Epidermal melanocyte (primary cell): ENCODE measurements around the gene TXNIP.
"Not testable (repeated sequence)": the region's sequence is repeated elsewhere in the genome, so short reads cannot be mapped to it uniquely, and the experiment has no call there.

Source experiments
- DNase-seq: peaks from one replicate; pipeline ENCODE4 v3.0.0; 2011; ENCODE audit warnings: low spot score; ENCODE audit not compliant: insufficient read length

The TXNIP gene

GRCh38 chr1:145996433-145997015 is at the start of gene TXNIP:
Gene TXNIP, minus strand, starts transcription at chr1:145996579. Its CDS starts 313 bp downstream, at chr1:145996266.
- DNase-seq = peak; percentile 99

GRCh38 chr1:146039844-146040194 is 43.4 kb upstream of the TXNIP start:
- DNase-seq = no peak

- no peak for DNase-seq
Observed at GRCh38 chr1:146036965-146037646, 40.7 kb upstream of the TXNIP start.

- DNase-seq = no peak
Observed at GRCh38 chr1:146036241-146036964, 40.0 kb upstream of the TXNIP start.

GRCh38 chr1:146035048-146035423 is 38.7 kb upstream of the TXNIP start:
- no peak for DNase-seq

GRCh38 chr1:146032631-146033219 is 36.3 kb upstream of the TXNIP start:
- no peak for DNase-seq

- DNase-seq = no peak
Observed at GRCh38 chr1:146031476-146031875, 35.1 kb upstream of the TXNIP start.

GRCh38 chr1:146029117-146029516 is 32.7 kb upstream of the TXNIP start:
- no peak for DNase-seq

- DNase-seq = not testable (repeated sequence)
Observed at GRCh38 chr1:146026650-146027049, 30.3 kb upstream of the TXNIP start.

GRCh38 chr1:146025787-146026495 is 29.6 kb upstream of the TXNIP start:
- not testable (repeated sequence) for DNase-seq

GRCh38 chr1:146022403-146023127 is 26.2 kb upstream of the TXNIP start:
- DNase-seq = no peak

GRCh38 chr1:146021622-146022402 is 25.4 kb upstream of the TXNIP start, which contains the start of gene HJV:
Gene HJV, minus strand, starts transcription at chr1:146021735. Its CDS starts 1,504 bp downstream, at chr1:146020231.
- DNase-seq = no peak

- DNase-seq = no peak
Observed at GRCh38 chr1:146021050-146021445, 24.7 kb upstream of the TXNIP start.

- DNase-seq = no peak
Observed at GRCh38 chr1:146020058-146021049, 24.0 kb upstream of the TXNIP start.

- no peak for DNase-seq
Observed at GRCh38 chr1:146019231-146020057, 23.1 kb upstream of the TXNIP start.

- DNase-seq = no peak
Observed at GRCh38 chr1:146016891-146017290, 20.5 kb upstream of the TXNIP start.

GRCh38 chr1:146013559-146013922 is 17.2 kb upstream of the TXNIP start:
- no peak for DNase-seq
